ENCODE measurements around the gene VANGL1. TPM values are rescaled to one million over a fixed set of nuclear protein-coding genes. Genes with fewer than 3 reads are reported as not detected.

VANGL1 gene
- total and polyA plus RNA-seq, 2 of the 13 experiments (the other 11 are each of a cell fraction or from before 2014, with no cell fraction given) = 5.3 to 9.4 TPM

DNA sequence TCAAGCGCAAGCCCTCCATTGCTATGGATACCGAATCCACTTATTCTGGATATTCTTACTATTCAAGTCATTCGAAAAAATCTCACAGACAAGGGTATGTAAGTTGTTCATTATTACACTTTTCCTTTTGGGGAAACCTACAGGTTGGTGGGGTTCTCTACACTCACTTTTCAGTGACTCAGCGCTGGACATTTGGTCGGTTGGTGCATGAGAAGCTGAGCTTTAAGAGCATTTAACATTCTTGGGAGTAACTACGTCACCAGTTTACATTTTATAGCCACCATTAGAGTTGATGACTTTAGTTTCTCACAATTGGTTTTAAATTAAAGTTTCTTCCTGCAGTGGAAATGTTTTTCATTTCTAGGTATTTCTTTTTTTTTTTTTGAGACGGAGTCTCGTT lies 9.6 kb downstream of the VANGL1 start:
- H2AFZ ChIP-seq (ENCODE audit: low read length) = no peak overlapping the region
- WGBS (ENCODE audit: low lambda C conversion rate) = 96% methylated on average over 8 of the region's 8 CpGs
- H3K36me3 ChIP-seq (replicated peaks in 1 of 2; ENCODE audit: control insufficient read depth in 1 of 2, insufficient read depth in 2 of 2, low read length in 2 of 2) = peaks cover 9 to 48% of the 10 kb centered on the region in 2 experiments; a peak in 4 of 5 replicates
- POLR2A ChIA-PET = no interaction called here
- peaks cover 32% of the 10 kb centered on the region for H3K79me2 ChIP-seq (ENCODE audit: insufficient read depth, low read length)
- no peaks in the 10 kb centered on the region for H3K27me3 ChIP-seq (ENCODE audit: control insufficient read depth in 1 of 2, insufficient read depth in 2 of 2, low read length in 2 of 2)
- H3K27ac ChIP-seq (ENCODE audit: extremely low read length, insufficient read depth, low read length) = no peak overlapping the region
- DNase-seq (ENCODE audit: low spot score) (no peak), ATAC-seq (no peak), FAIRE-seq (no peak)
- no TSS peak for BruUV-seq (replicated peaks)
- H4K20me1 ChIP-seq (ENCODE audit: insufficient read depth, low read length) = no peaks in the 10 kb centered on the region
- in situ Hi-C loops (cut with HindIII; ENCODE audit: extremely low pct_ligation_motif_present, low pct_unique_long_range_greater_than_20kb) = no loop called here
- H3K4me3 ChIP-seq (replicated peaks in 1 of 3; ENCODE audit: insufficient read depth in 1 of 3, low read depth in 2 of 3, low read length in 3 of 3) = no peak overlapping the region
- no peaks in the 10 kb centered on the region for H3K9me3 ChIP-seq (ENCODE audit: low read length)
- H3K4me2 ChIP-seq (ENCODE audit: low read depth, low read length) = no peak overlapping the region
- CTCF ChIA-PET (ENCODE audit: low intra/inter-chr PET ratio, low total read pairs) = no interaction called here
- peaks cover 13% of the 10 kb centered on the region for H3K4me1 ChIP-seq (ENCODE audit: insufficient read depth, low read length)
- H3K9ac ChIP-seq (ENCODE audit: insufficient read depth, low read depth, low read length) = no peak overlapping the region
- intact Hi-C loops (cut with micrococcal nuclease; ENCODE audit: unreplicated experiment) = no loop called here
- TF ChIP-seq ZSCAN29 (CRISPR knock-in tag; conservative IDR thresholded peaks at IDR 0.05) (no peak), ATF1 (CRISPR knock-in tag; IDR thresholded peaks at IDR 0.05) (no peak), ZMYM2 (CRISPR knock-in tag; IDR thresholded peaks at IDR 0.05) (no peak), MED1 (CRISPR knock-in tag; IDR thresholded peaks at IDR 0.05) (no peak), TCF12 (IDR thresholded peaks at IDR 0.05) (no peak), TCF12 (CRISPR knock-in tag; IDR thresholded peaks at IDR 0.05) (no peak), ZNF451 (CRISPR knock-in tag; IDR thresholded peaks at IDR 0.05) (no peak), ZNF777 (CRISPR knock-in tag; IDR thresholded peaks at IDR 0.05) (no peak), GLI4 (CRISPR knock-in tag; IDR thresholded peaks at IDR 0.05; ENCODE audit: borderline replicate concordance) (no peak), TBP (CRISPR knock-in tag; IDR thresholded peaks at IDR 0.05) (no peak), ZNF446 (CRISPR knock-in tag; IDR thresholded peaks at IDR 0.05) (no peak), FOXA1 (IDR thresholded peaks at IDR 0.05) (no peak), FOXA1 (CRISPR knock-in tag; IDR thresholded peaks at IDR 0.05) (no peak), HHEX (CRISPR knock-in tag; IDR thresholded peaks at IDR 0.05) (no peak), ZMAT3 (CRISPR knock-in tag; conservative IDR thresholded peaks at IDR 0.05) (no peak)
- TF ChIP-seq, protein P1, sequence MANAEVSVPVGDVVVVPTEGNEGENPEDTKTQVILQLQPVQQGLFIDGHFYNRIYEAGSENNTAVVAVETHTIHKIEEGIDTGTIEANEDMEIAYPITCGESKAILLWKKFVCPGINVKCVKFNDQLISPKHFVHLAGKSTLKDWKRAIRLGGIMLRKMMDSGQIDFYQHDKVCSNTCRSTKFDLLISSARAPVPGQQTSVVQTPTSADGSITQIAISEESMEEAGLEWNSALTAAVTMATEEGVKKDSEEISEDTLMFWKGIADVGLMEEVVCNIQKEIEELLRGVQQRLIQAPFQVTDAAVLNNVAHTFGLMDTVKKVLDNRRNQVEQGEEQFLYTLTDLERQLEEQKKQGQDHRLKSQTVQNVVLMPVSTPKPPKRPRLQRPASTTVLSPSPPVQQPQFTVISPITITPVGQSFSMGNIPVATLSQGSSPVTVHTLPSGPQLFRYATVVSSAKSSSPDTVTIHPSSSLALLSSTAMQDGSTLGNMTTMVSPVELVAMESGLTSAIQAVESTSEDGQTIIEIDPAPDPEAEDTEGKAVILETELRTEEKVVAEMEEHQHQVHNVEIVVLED (CRISPR knock-in tag; IDR thresholded peaks at IDR 0.05; ENCODE audit: borderline replicate concordance) = no peak
- TF ChIP-seq, protein P2, sequence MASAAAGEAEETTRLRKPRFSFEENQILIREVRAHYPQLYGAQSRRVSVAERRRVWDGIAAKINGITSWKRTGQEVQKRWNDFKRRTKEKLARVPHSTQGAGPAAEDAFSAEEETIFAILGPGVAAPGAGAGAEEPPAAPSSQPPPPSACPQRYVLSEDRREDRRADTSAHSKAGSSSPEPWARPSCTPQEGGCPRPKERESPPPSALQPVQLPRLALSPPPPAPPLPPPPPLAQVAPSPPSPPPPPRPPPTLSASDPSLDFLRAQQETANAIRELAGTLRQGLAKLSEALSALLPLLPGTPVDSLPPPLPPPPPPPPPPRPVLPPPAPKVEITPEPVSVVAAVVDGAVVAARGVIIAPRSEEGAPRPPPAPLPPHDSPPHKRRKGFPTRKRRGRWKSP (CRISPR knock-in tag; IDR thresholded peaks at IDR 0.05) = no peak
- TF ChIP-seq, protein P3, sequence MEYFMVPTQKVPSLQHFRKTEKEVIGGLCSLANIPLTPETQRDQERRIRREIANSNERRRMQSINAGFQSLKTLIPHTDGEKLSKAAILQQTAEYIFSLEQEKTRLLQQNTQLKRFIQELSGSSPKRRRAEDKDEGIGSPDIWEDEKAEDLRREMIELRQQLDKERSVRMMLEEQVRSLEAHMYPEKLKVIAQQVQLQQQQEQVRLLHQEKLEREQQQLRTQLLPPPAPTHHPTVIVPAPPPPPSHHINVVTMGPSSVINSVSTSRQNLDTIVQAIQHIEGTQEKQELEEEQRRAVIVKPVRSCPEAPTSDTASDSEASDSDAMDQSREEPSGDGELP (IDR thresholded peaks at IDR 0.05; ENCODE audit: borderline replicate concordance, low read depth) = no peak
- TF ChIP-seq, protein P4, sequence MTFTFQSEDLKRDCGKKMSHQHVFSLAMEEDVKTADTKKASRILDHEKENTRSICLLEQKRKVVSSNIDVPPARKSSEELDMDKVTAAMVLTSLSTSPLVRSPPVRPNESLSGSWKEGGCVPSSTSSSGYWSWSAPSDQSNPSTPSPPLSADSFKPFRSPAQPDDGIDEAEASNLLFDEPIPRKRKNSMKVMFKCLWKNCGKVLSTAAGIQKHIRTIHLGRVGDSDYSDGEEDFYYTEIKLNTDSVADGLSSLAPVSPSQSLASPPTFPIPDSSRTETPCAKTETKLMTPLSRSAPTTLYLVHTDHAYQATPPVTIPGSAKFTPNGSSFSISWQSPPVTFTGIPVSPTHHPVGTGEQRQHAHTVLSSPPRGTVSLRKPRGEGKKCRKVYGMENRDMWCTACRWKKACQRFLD (CRISPR knock-in tag; IDR thresholded peaks at IDR 0.05; ENCODE audit: borderline replicate concordance) = no peak
- TF ChIP-seq, protein P5, sequence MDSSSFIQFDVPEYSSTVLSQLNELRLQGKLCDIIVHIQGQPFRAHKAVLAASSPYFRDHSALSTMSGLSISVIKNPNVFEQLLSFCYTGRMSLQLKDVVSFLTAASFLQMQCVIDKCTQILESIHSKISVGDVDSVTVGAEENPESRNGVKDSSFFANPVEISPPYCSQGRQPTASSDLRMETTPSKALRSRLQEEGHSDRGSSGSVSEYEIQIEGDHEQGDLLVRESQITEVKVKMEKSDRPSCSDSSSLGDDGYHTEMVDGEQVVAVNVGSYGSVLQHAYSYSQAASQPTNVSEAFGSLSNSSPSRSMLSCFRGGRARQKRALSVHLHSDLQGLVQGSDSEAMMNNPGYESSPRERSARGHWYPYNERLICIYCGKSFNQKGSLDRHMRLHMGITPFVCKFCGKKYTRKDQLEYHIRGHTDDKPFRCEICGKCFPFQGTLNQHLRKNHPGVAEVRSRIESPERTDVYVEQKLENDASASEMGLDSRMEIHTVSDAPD (CRISPR knock-in tag; IDR thresholded peaks at IDR 0.05) = no peak
